Loucy (cell line): ENCODE data around the gene PTPRK.

Experiments
- H2AFZ ChIP-seq: fragments of 200-600 bp; sonication (generic); 2 replicates; pipeline ENCODE4 v1.6.0; 2016; ENCODE audit warnings: antibody characterized with exemption, mild to moderate bottlenecking, low read length, moderate library complexity
- H3F3A ChIP-seq: fragments of 200-600 bp; 2 replicates; pipeline ENCODE4 v1.6.0; 2016; ENCODE audit warnings: antibody characterized with exemption, low read depth, mild to moderate bottlenecking
- H3K27me3 ChIP-seq: fragments of 200-600 bp; sonication (generic); 2 replicates; pipeline ENCODE4 v1.6.1; 2014; ENCODE audit warnings: low read length, mild to moderate bottlenecking; ENCODE audit not compliant: insufficient read depth, poor library complexity, severe bottlenecking
- H3K36me3 ChIP-seq: fragments of 200-600 bp; sonication (generic); 2 replicates; pipeline ENCODE4 v1.6.1; 2016; ENCODE audit warnings: low read length; ENCODE audit not compliant: insufficient read depth
- H3K4me1 ChIP-seq: fragments of 200-600 bp; sonication (generic); 2 replicates; pipeline ENCODE4 v1.5.1; 2014; ENCODE audit warnings: low read length, mild to moderate bottlenecking; ENCODE audit not compliant: insufficient read depth, poor library complexity, severe bottlenecking
- H3K4me2 ChIP-seq: fragments of 200-600 bp; sonication (generic); 2 replicates; pipeline ENCODE4 v1.6.0; 2014; ENCODE audit warnings: antibody characterized with exemption, low read length, low read depth, mild to moderate bottlenecking; ENCODE audit not compliant: poor library complexity, severe bottlenecking
- H3K4me3 ChIP-seq: fragments of 200-600 bp; sonication (generic); 2 replicates; pipeline ENCODE4 v1.5.1; 2014; ENCODE audit warnings: low read length, mild to moderate bottlenecking, mixed read lengths; ENCODE audit not compliant: poor library complexity, severe bottlenecking
- H3K79me2 ChIP-seq: fragments of 200-600 bp; sonication (generic); 2 replicates; pipeline ENCODE4 v1.6.1; 2014; ENCODE audit warnings: low read length; ENCODE audit not compliant: insufficient read depth
- H3K9ac ChIP-seq: fragments of 200-600 bp; sonication (generic); 2 replicates; pipeline ENCODE4 v1.6.0; 2014; ENCODE audit warnings: mild to moderate bottlenecking, low read depth, low read length, moderate library complexity; ENCODE audit not compliant: poor library complexity, severe bottlenecking
- H3K9me2 ChIP-seq: fragments of 200-600 bp; sonication (generic); replicated peaks from 2 replicates; pipeline ENCODE4 v1.6.1; 2016; ENCODE audit warnings: low read depth, low read length, mixed read lengths
- H3K9me3 ChIP-seq: fragments of 200-600 bp; sonication (generic); 2 replicates; pipeline ENCODE4 v1.6.1; 2014; ENCODE audit warnings: mild to moderate bottlenecking, antibody characterized with exemption, low read length, low read depth; ENCODE audit not compliant: insufficient read depth
- H4K20me1 ChIP-seq: fragments of 200-600 bp; sonication (generic); 2 replicates; pipeline ENCODE4 v1.6.0; 2014; ENCODE audit warnings: antibody characterized with exemption, low read length, mild to moderate bottlenecking; ENCODE audit not compliant: insufficient read depth, poor library complexity, severe bottlenecking
- CTCF ChIP-seq: fragments of 200-600 bp; sonication (generic); conservative IDR thresholded peaks from 2 replicates; pipeline ENCODE4 v1.5.1; 2014; ENCODE audit warnings: mild to moderate bottlenecking, antibody characterized with exemption, low read length
- EZH2phosphoT487 ChIP-seq: fragments of 200-600 bp; IDR thresholded peaks from 2 replicates; pipeline ENCODE4 v1.6.1; 2018; ENCODE audit warnings: antibody characterized with exemption, mild to moderate bottlenecking, moderate library complexity, borderline replicate concordance

Gene PTPRK

DNA sequence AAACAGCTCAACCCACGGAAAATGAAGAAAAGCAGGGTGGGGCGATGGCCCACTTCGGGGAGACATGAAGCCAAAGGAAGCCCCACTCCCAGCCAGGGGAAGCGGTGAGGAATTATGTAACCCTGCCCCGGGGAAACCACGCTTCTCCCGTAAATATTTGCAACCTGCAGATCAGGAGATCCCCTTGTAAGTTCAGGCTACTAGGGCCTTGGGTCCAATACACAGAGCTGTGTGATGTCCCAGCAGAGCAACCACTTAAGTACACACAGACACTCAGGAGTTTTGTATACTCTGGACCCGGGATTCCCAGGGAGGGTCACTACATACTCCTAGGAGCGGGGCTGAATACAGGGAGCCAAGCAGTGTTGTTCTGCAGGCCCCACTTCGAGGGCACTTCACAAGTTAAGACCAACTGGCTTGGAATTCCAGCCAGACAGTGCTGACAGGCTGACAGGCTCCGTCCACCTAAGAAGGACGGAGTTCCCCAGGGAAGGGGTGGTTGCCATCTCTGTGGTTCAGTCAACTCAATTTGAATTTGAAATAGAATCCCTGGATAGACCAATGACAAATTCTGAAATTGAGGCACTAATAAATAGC lies 318.1 kb downstream of the PTPRK start:
- Histone ChIP-seq H3K36me3 (no peaks in the 10 kb centered on the region), H3F3A (no peaks in the 10 kb centered on the region), H3K9me3 (no peaks in the 10 kb centered on the region), H2AFZ (no peak overlapping the region), H3K27me3 (no peaks in the 10 kb centered on the region), H3K4me3 (no peak overlapping the region), H4K20me1 (no peaks in the 10 kb centered on the region), H3K4me2 (no peak overlapping the region), H3K79me2 (no peaks in the 10 kb centered on the region), H3K4me1 (no peaks in the 10 kb centered on the region), H3K9me2 (no peaks in the 10 kb centered on the region), H3K9ac (no peak overlapping the region)
- TF ChIP-seq EZH2phosphoT487 (no peak), CTCF (no peak)

- H3K79me2 ChIP-seq, result no peaks in the 10 kb centered on the region
- H3K27me3 ChIP-seq, result no peaks in the 10 kb centered on the region
- no peak overlapping the region for H3K4me2 ChIP-seq
- H3K9me2 ChIP-seq, result no peaks in the 10 kb centered on the region
- no peaks in the 10 kb centered on the region for H4K20me1 ChIP-seq
- H3K36me3 ChIP-seq, result no peaks in the 10 kb centered on the region
- H3K4me3 ChIP-seq, result no peak overlapping the region
- no peaks in the 10 kb centered on the region for H3F3A ChIP-seq
- H3K4me1 ChIP-seq, result no peaks in the 10 kb centered on the region
- TF ChIP-seq CTCF, result no peak
- no peak for TF ChIP-seq EZH2phosphoT487
- no peak overlapping the region for H2AFZ ChIP-seq
- H3K9me3 ChIP-seq, result no peaks in the 10 kb centered on the region
- H3K9ac ChIP-seq, result no peak overlapping the region
Measured at GRCh38 chr6:128200789-128201188, 319.6 kb downstream of the PTPRK start.

DNA sequence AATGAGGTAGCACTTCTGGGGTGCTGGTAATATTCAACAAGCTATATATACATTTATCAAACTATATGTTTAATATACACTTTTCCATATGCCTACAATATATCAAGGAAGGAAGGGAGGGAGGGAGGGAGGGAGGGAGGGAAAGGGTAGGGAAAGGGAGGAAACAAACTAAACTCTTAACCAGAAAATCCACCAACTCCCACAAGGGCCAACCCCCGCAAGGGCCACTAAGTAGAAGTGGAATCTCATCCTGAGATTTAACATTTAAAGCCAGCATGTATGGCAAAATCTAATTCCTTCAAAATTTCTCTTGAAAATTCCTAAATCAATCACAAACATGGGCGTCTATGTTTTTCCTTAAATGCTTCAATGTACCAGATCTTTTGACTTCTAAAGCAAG lies 320.9 kb downstream of the PTPRK start:
- H3K79me2 ChIP-seq, result no peaks in the 10 kb centered on the region
- no peak overlapping the region for H3K4me2 ChIP-seq
- H3K9me3 ChIP-seq, result no peaks in the 10 kb centered on the region
- no peaks in the 10 kb centered on the region for H3F3A ChIP-seq
- H3K4me1 ChIP-seq, result no peaks in the 10 kb centered on the region
- H2AFZ ChIP-seq, result no peak overlapping the region
- TF ChIP-seq CTCF, result no peak
- H3K4me3 ChIP-seq, result no peak overlapping the region
- H3K27me3 ChIP-seq, result no peaks in the 10 kb centered on the region
- H3K9me2 ChIP-seq, result no peaks in the 10 kb centered on the region
- no peaks in the 10 kb centered on the region for H4K20me1 ChIP-seq
- no peak overlapping the region for H3K9ac ChIP-seq
- H3K36me3 ChIP-seq, result no peaks in the 10 kb centered on the region
